Panc1 (cell line): ENCODE data around the gene SNRPA. TPM values are rescaled to one million over a fixed set of nuclear protein-coding genes. Genes with fewer than 3 reads are reported as not detected.

Experiments
- ATAC-seq: fragments of 200-7000 bp; cut with Tn5 transposase; 2 replicates; pipeline ENCODE4 v1.9.1; 2020; ENCODE audit warnings: mild to moderate bottlenecking, moderate library complexity
- BruUV-seq: library from RNA; stranded (reverse); fragments of 400-500 nt; replicated peaks from 2 replicates; lab custom pipeline; 2021; lab: Mats Ljungman, UMichigan
- CTCF ChIA-PET: fragments of 300-600 bp; sonication (Branson Sonifier 250); formaldehyde crosslinking; loops from one replicate; lab custom pipeline; 2022; ENCODE audit warnings: antibody characterized with exemption; lab: Charles Lee
- POLR2A ChIA-PET: fragments of 300-600 bp; sonication (Branson Sonifier 250); formaldehyde crosslinking; loops from one replicate; lab custom pipeline; 2022; ENCODE audit warnings: antibody characterized with exemption; lab: Charles Lee
- DNase-seq: peaks from one replicate; pipeline ENCODE4 v3.0.0-alpha.2; 2010; ENCODE audit warnings: low read depth, low spot score
- H3K27ac ChIP-seq: 2 replicates; pipeline ENCODE4 v1.5.1; 2011; ENCODE audit warnings: mild to moderate bottlenecking, low read length, inconsistent platforms
- H3K27me3 ChIP-seq: fragments of 200-500 bp; sonication (Bioruptor generic); 2 replicates; pipeline ENCODE4 v1.6.0; 2014; ENCODE audit warnings: low read length, inconsistent platforms; ENCODE audit not compliant: control insufficient read depth, insufficient read depth
- H3K36me3 ChIP-seq: fragments of 200-500 bp; sonication (Bioruptor generic); 2 replicates; pipeline ENCODE4 v1.5.1; 2014; ENCODE audit warnings: inconsistent platforms, mild to moderate bottlenecking, low read length, moderate library complexity; ENCODE audit not compliant: control insufficient read depth, insufficient read depth
- H3K4me1 ChIP-seq: 2 replicates; pipeline ENCODE4 v1.5.1; 2011; ENCODE audit warnings: inconsistent platforms, mild to moderate bottlenecking, low read length, moderate library complexity; ENCODE audit not compliant: control insufficient read depth, insufficient read depth
- H3K4me3 ChIP-seq, 2 experiments: 2 replicates each; pipeline ENCODE4 v1.5.1; 2011 to 2012; ENCODE audit warnings: low read depth in 2 of 2, low read length in 2 of 2, mild to moderate bottlenecking in 2 of 2, inconsistent platforms in 1 of 2, moderate library complexity in 1 of 2
- H3K9me3 ChIP-seq: fragments of 200-500 bp; sonication (Bioruptor generic); 2 replicates; pipeline ENCODE4 v1.5.1; 2014; ENCODE audit warnings: low read depth, mild to moderate bottlenecking, inconsistent platforms, low read length, moderate library complexity; ENCODE audit not compliant: control insufficient read depth, insufficient read depth
- POLR2AphosphoS5 ChIP-seq: IDR thresholded peaks from 2 replicates; pipeline ENCODE4 v1.6.1; 2012; ENCODE audit warnings: mild to moderate bottlenecking, low read depth, low read length, moderate library complexity
- SIN3A ChIP-seq: IDR thresholded peaks from 2 replicates; pipeline ENCODE4 v1.6.1; 2012; ENCODE audit warnings: low read depth, mild to moderate bottlenecking, low read length, moderate library complexity, borderline replicate concordance; ENCODE audit not compliant: insufficient read depth
- TCF7L2 ChIP-seq: IDR thresholded peaks from 2 replicates; pipeline ENCODE4 v1.6.1; 2011; ENCODE audit warnings: mild to moderate bottlenecking, low read depth, low read length, inconsistent platforms
- in situ Hi-C: cut with HindIII; loops from 2 replicates; pipeline ENCODE4 v1.10.0; 2016; ENCODE audit warnings: low sequenced_read_pairs, low pct_unique_long_range_greater_than_20kb
- intact Hi-C: fragments of 100-400 bp; cut with micrococcal nuclease; formaldehyde crosslinking; loops from one replicate; pipeline ENCODE4 v1.10.0; 2022; ENCODE audit not compliant: unreplicated experiment
- total RNA-seq: library from RNA; stranded (reverse); gene quantifications from one replicate; pipeline ENCODE4 v1.2.1, GENCODE V29; 2021; ENCODE audit not compliant: unreplicated experiment
- TF ChIP-seq, protein P1 (sequence below), 2 experiments: IDR thresholded peaks; 2 replicates each; pipeline ENCODE4 v1.6.1; 2011 to 2012; ENCODE audit warnings: low read depth in 2 of 2, control low read depth in 1 of 2, low read length in 1 of 2, mild to moderate bottlenecking in 1 of 2, moderate library complexity in 1 of 2; ENCODE audit not compliant: insufficient read depth in 1 of 2
- TF ChIP-seq, protein P2 (sequence below): fragments of 450-650 bp; IDR thresholded peaks from 2 replicates; pipeline ENCODE4 v1.5.1; 2017; ENCODE audit warnings: mild to moderate bottlenecking

SNRPA gene
- total RNA-seq, 1 experiment from 2014 or later, result 104 TPM

DNA sequence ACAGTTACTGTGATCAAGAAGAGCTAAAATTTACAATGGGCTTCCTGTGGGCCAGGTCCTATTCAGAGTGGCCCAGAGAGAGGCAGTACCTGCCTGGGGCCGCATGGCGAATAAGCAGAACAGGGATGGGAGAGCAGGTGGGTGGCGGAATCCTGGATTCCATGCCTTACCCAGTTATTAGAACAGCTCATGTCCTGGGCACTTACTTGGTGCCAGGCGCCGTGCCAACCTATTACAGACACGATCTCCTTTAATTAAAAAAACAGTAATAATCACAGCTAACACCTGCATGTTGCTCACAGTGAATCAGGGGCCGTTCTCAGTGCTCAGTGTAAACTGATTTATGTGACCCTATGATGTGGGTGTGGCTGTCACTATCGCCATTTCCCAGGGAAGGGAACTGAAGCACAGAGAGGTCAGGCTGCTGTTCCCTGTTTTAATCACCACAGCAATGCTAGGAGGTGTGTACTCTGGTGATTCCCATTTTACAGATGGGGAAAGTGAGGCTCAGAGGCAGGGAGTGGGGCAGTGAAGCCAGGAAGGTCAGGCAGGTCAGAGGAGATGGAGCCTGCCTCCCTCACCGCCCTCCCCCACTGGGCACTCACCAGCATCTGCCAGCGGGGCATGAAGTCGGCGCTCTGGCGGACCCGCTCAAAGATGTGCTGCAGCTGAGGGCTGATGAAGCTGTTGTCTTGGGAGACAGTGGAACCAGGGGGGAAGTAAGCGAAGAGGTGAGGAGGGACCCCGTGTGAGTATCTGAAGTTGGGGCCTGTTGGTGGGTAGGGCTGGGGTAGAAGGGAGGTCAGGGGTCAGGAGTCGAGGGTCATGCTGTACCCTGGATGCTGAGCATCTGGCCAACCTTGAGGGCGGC, 46.3 kb upstream of the SNRPA start:
- in situ Hi-C loops, result no loop called here
- Histone ChIP-seq H3K27me3 (no peaks in the 10 kb centered on the region), H3K4me3 (no peak overlapping the region), H3K9me3 (no peaks in the 10 kb centered on the region), H3K4me1 (no peaks in the 10 kb centered on the region), H3K36me3 (no peaks in the 10 kb centered on the region), H3K27ac (no peak overlapping the region)
- ChIA-PET CTCF (no interaction called here), POLR2A (no interaction called here)
- ATAC-seq, result no peak
- intact Hi-C loops, result no loop called here
- TF ChIP-seq POLR2AphosphoS5 (no peak), TCF7L2 (no peak), SIN3A (no peak)
- TF ChIP-seq, protein P1, sequence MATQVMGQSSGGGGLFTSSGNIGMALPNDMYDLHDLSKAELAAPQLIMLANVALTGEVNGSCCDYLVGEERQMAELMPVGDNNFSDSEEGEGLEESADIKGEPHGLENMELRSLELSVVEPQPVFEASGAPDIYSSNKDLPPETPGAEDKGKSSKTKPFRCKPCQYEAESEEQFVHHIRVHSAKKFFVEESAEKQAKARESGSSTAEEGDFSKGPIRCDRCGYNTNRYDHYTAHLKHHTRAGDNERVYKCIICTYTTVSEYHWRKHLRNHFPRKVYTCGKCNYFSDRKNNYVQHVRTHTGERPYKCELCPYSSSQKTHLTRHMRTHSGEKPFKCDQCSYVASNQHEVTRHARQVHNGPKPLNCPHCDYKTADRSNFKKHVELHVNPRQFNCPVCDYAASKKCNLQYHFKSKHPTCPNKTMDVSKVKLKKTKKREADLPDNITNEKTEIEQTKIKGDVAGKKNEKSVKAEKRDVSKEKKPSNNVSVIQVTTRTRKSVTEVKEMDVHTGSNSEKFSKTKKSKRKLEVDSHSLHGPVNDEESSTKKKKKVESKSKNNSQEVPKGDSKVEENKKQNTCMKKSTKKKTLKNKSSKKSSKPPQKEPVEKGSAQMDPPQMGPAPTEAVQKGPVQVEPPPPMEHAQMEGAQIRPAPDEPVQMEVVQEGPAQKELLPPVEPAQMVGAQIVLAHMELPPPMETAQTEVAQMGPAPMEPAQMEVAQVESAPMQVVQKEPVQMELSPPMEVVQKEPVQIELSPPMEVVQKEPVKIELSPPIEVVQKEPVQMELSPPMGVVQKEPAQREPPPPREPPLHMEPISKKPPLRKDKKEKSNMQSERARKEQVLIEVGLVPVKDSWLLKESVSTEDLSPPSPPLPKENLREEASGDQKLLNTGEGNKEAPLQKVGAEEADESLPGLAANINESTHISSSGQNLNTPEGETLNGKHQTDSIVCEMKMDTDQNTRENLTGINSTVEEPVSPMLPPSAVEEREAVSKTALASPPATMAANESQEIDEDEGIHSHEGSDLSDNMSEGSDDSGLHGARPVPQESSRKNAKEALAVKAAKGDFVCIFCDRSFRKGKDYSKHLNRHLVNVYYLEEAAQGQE (IDR thresholded peaks at IDR 0.05; ENCODE audit: insufficient read depth in 1 of 2, low read depth in 2 of 2, low read length in 1 of 2), result no peak
- TF ChIP-seq, protein P2, sequence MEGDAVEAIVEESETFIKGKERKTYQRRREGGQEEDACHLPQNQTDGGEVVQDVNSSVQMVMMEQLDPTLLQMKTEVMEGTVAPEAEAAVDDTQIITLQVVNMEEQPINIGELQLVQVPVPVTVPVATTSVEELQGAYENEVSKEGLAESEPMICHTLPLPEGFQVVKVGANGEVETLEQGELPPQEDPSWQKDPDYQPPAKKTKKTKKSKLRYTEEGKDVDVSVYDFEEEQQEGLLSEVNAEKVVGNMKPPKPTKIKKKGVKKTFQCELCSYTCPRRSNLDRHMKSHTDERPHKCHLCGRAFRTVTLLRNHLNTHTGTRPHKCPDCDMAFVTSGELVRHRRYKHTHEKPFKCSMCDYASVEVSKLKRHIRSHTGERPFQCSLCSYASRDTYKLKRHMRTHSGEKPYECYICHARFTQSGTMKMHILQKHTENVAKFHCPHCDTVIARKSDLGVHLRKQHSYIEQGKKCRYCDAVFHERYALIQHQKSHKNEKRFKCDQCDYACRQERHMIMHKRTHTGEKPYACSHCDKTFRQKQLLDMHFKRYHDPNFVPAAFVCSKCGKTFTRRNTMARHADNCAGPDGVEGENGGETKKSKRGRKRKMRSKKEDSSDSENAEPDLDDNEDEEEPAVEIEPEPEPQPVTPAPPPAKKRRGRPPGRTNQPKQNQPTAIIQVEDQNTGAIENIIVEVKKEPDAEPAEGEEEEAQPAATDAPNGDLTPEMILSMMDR, result no peak
- no TSS peak for BruUV-seq
- DNase-seq, result no peak

- BruUV-seq, result no TSS peak
- intact Hi-C loops, result no loop called here
- Histone ChIP-seq H3K4me1 (no peaks in the 10 kb centered on the region), H3K4me3 (no peak overlapping the region), H3K27me3 (no peaks in the 10 kb centered on the region), H3K36me3 (no peaks in the 10 kb centered on the region), H3K9me3 (no peaks in the 10 kb centered on the region), H3K27ac (no peak overlapping the region)
- in situ Hi-C loops, result no loop called here
- TF ChIP-seq SIN3A (no peak), POLR2AphosphoS5 (no peak), TCF7L2 (no peak)
- TF ChIP-seq, protein P2, result no peak
- TF ChIP-seq, protein P1 (IDR thresholded peaks at IDR 0.05; ENCODE audit: insufficient read depth in 1 of 2, low read depth in 2 of 2, low read length in 1 of 2), result no peak
- CTCF ChIA-PET, result no interaction called here
- ATAC-seq (no peak), DNase-seq (no peak)
- POLR2A ChIA-PET, result no interaction called here
Measured at GRCh38 chr19:40705362-40705651, 45.7 kb upstream of the SNRPA start.
